B cell (primary cell): Measurements from ENCODE around the gene DOCK3.

Experiments used
- CTCF ChIP-seq: fragments of 200-600 bp; IDR thresholded peaks from one replicate; pipeline ENCODE4 v1.8.0; 2022; ENCODE audit warnings: antibody characterized with exemption, mild to moderate bottlenecking
- EZH2 ChIP-seq: IDR thresholded peaks from 2 replicates; pipeline ENCODE4 v1.6.1; 2012; ENCODE audit warnings: borderline replicate concordance, low read depth, mild to moderate bottlenecking, moderate library complexity, low read length; ENCODE audit not compliant: insufficient read depth, poor library complexity, severe bottlenecking

- no peak for TF ChIP-seq CTCF
- no peak for TF ChIP-seq EZH2
Observed at GRCh38 chr3:51395493-51396213, 720.9 kb downstream of the DOCK3 start.
